GM12878 (cell line): ENCODE data around the gene PPIE. TPM values are rescaled to one million over a fixed set of nuclear protein-coding genes. Genes with fewer than 3 reads are reported as not detected.

Source experiments
- ATAC-seq: fragments of 200-7000 bp; cut with Tn5 transposase; 3 replicates; pipeline ENCODE4 v1.9.1; 2020; ENCODE audit warnings: mild to moderate bottlenecking, moderate library complexity
- BruUV-seq: library from RNA; stranded (reverse); fragments of 400-500 nt; replicated peaks from 2 replicates; lab custom pipeline; 2021; lab: Mats Ljungman, UMichigan
- CTCF ChIA-PET: fragments of 300-600 bp; sonication (Branson Sonifier 250); formaldehyde crosslinking; extraction: SDS; loops from one replicate; lab custom pipeline; 2021; ENCODE audit warnings: inconsistent platforms; lab: Yijun Ruan, JAX
- POLR2A ChIA-PET: fragments of 350-600 bp; formaldehyde crosslinking; extraction: SDS; loops from one replicate; lab custom pipeline; 2021; ENCODE audit warnings: inconsistent platforms; lab: Charles Lee
- RAD21 ChIA-PET: fragments of 300-600 bp; sonication (Branson Sonifier 250); formaldehyde crosslinking; loops from one replicate; lab custom pipeline; 2023; ENCODE audit warnings: antibody characterized with exemption; ENCODE audit not compliant: unreplicated experiment; lab: Charles Lee
- SMC1A ChIA-PET: fragments of 300-600 bp; sonication (Branson Sonifier 250); formaldehyde crosslinking; loops from one replicate; lab custom pipeline; 2023; ENCODE audit not compliant: unreplicated experiment, uncharacterized antibody; lab: Charles Lee
- DNase-seq: peaks from one replicate; pipeline ENCODE4 v3.0.0-alpha.2; 2011; ENCODE audit warnings: low read depth, low spot score
- FAIRE-seq: peaks from 3 replicates; lab custom pipeline; 2011; peaks lifted over from hg19 to GRCh38; lab: Jason Lieb, UNC
- H2AFZ ChIP-seq: 2 replicates; pipeline ENCODE4 v1.6.0; 2011; ENCODE audit warnings: low read depth, low read length, control low read depth; ENCODE audit not compliant: control insufficient read depth
- H3K27ac ChIP-seq: 2 replicates; pipeline ENCODE4 v1.5.1; 2011; ENCODE audit warnings: control low read depth; ENCODE audit not compliant: control insufficient read depth, insufficient read depth
- H3K27me3 ChIP-seq, 2 experiments: replicated peaks in 1 of 2; 2 replicates each; pipeline versions ENCODE4 v1.6.0 to v1.6.1; 2011; ENCODE audit warnings: low read length in 1 of 2; ENCODE audit not compliant: control insufficient read depth in 2 of 2, insufficient read depth in 2 of 2
- H3K36me3 ChIP-seq, 2 experiments: 2 replicates each; pipeline ENCODE4 v1.5.1; 2011; ENCODE audit warnings: low read length in 1 of 2; ENCODE audit not compliant: control insufficient read depth in 2 of 2, insufficient read depth in 2 of 2
- H3K4me1 ChIP-seq: 2 replicates; pipeline ENCODE4 v1.6.1; 2011; ENCODE audit warnings: mild to moderate bottlenecking, low read length, moderate library complexity, mixed read lengths; ENCODE audit not compliant: control insufficient read depth, insufficient read depth
- H3K4me2 ChIP-seq: 2 replicates; pipeline ENCODE4 v1.6.0; 2011; ENCODE audit warnings: control low read depth; ENCODE audit not compliant: control insufficient read depth, insufficient read depth
- H3K4me3 ChIP-seq: fragments of 200-600 bp; sonication (generic); 2 replicates; pipeline ENCODE4 v1.5.1; 2016
- H3K79me2 ChIP-seq: 2 replicates; pipeline ENCODE4 v1.6.0; 2011; ENCODE audit warnings: low read length; ENCODE audit not compliant: control insufficient read depth, insufficient read depth
- H3K9ac ChIP-seq: 2 replicates; pipeline ENCODE4 v1.8.0; 2011; ENCODE audit warnings: low read length, control low read depth, mixed read lengths; ENCODE audit not compliant: control insufficient read depth, insufficient read depth
- H3K9me3 ChIP-seq: replicated peaks from 3 replicates; pipeline ENCODE4 v1.5.1; 2011; ENCODE audit warnings: mild to moderate bottlenecking, low read length; ENCODE audit not compliant: control insufficient read depth, insufficient read depth
- H4K20me1 ChIP-seq: 2 replicates; pipeline ENCODE4 v1.6.0; 2011; ENCODE audit not compliant: control insufficient read depth, insufficient read depth
- ATF7 ChIP-seq: fragments of 450-650 bp; IDR thresholded peaks from 2 replicates; pipeline ENCODE4 v1.6.1; 2016; ENCODE audit warnings: low read depth, mild to moderate bottlenecking
- CBFB ChIP-seq: IDR thresholded peaks from 2 replicates; pipeline ENCODE4 v1.6.1; 2016; ENCODE audit warnings: antibody characterized with exemption, low read depth
- CBX5 ChIP-seq: sonication (generic); IDR thresholded peaks from 2 replicates; pipeline ENCODE4 v1.6.1; 2016; ENCODE audit warnings: low read depth, moderate library complexity, mild to moderate bottlenecking, inconsistent platforms
- CREM ChIP-seq: IDR thresholded peaks from 2 replicates; pipeline ENCODE4 v1.6.1; 2014; ENCODE audit warnings: antibody characterized with exemption, low read depth
- EZH2 ChIP-seq: IDR thresholded peaks from 2 replicates; pipeline ENCODE4 v1.6.1; 2012; ENCODE audit warnings: low read depth, mild to moderate bottlenecking, control low read depth, inconsistent platforms, low read length, borderline replicate concordance; ENCODE audit not compliant: control insufficient read depth
- FOXM1 ChIP-seq: IDR thresholded peaks from 2 replicates; pipeline ENCODE4 v1.6.1; 2012; ENCODE audit warnings: low read depth, mild to moderate bottlenecking, inconsistent platforms, low read length, moderate library complexity
- ZBTB40 ChIP-seq: fragments of 450-650 bp; IDR thresholded peaks from 2 replicates; pipeline ENCODE4 v1.6.1; 2016; ENCODE audit warnings: mild to moderate bottlenecking, moderate library complexity, borderline replicate concordance
- ZNF24 ChIP-seq: fragments of 450-650 bp; IDR thresholded peaks from 2 replicates; pipeline ENCODE4 v1.6.1; 2017; ENCODE audit warnings: antibody characterized with exemption, mild to moderate bottlenecking
- WGBS: methylation state at CpG from one replicate; pipeline ENCODE4 v1.1.6; 2016; ENCODE audit warnings: low lambda C conversion rate; ENCODE audit not compliant: insufficient replicate concordance, insufficient coverage; ENCODE audit errors: missing lambda C conversion rate; 5-methylcytosine and 5-hydroxymethylcytosine counted together
- in situ Hi-C: fragments of 300-500 bp; cut with MboI; formaldehyde crosslinking; loops from 9 replicates; pipeline ENCODE4 v1.14.3; 2018; ENCODE audit warnings: mixed read lengths
- intact Hi-C: fragments of 100-400 bp; cut with micrococcal nuclease; formaldehyde crosslinking; loops from one replicate; pipeline ENCODE4 v1.14.2; 2022; ENCODE audit not compliant: unreplicated experiment
- polyA plus RNA-seq, 11 experiments: library from polyadenylated mRNA; depleted of rRNA in 4 of 11; unstranded in 6 of 11; stranded (reverse) in 5 of 11; fragments of >200 nt; fragmentation: Nextera tagmentation in 4 of 11; fragmentation: Illumina TruSeq in 1 of 11; extraction: Ambion mirVana in 4 of 11; extraction: Trizol in 1 of 11; gene quantifications; 1 replicate in 1 of 11; 2 replicates in 10 of 11; pipeline versions ENCODE4 v1.2.1 to v1.2.3, GENCODE V29; 2011 to 2016; ENCODE audit warnings: inconsistent platforms in 2 of 11, missing spikeins in 2 of 11, low read depth in 1 of 11
- total RNA-seq, 4 experiments: library from RNA; depleted of rRNA in 3 of 4; stranded (reverse); fragments of >200 nt in 3 of 4; fragmentation: Illumina TruSeq in 1 of 4; extraction: Trizol in 1 of 4; gene quantifications; 2 replicates each; pipeline versions ENCODE4 v1.2.1 to v1.2.3, GENCODE V29; 2013 to 2021

PPIE gene
- total and polyA plus RNA-seq, 10 of the 15 experiments (the other 5 are each of a cell fraction or from before 2014, with no cell fraction given), result 36.6 to 163 (median 70.1) TPM

GRCh38 chr1:39733161-39733560, 5.5 kb upstream of the PPIE start (continued):
- TF ChIP-seq ZBTB40 (no peak), FOXM1 (no peak), CBFB (no peak)

- ChIA-PET SMC1A (interaction anchor here (0.9 to 1.2 kb wide), 2 partner anchors 9 to 78 kb away, joined by 3 read pairs; no protein-coding TSS in a partner anchor), CTCF (interaction anchor here (0.6 to 1.1 kb wide), 4 partner anchors 28 to 80 kb away, joined by 3 to 5 read pairs (median 4); no protein-coding TSS in a partner anchor), RAD21 (no interaction called here), POLR2A (no interaction called here)
- intact Hi-C loops (no loop called here), in situ Hi-C loops (no loop called here)
- Histone ChIP-seq H3K9ac (no peak overlapping the region), H3K4me2 (no peak overlapping the region), H3K36me3 (no peaks in the 10 kb centered on the region), H3K27ac (no peak overlapping the region), H3K4me3 (no peak overlapping the region), H3K9me3 (no peaks in the 10 kb centered on the region), H4K20me1 (no peaks in the 10 kb centered on the region), H2AFZ (no peak overlapping the region), H3K4me1 (peaks cover 9% of the 10 kb centered on the region), H3K27me3 (no peaks in the 10 kb centered on the region), H3K79me2 (peaks cover 19% of the 10 kb centered on the region)
- TF ChIP-seq ATF7 (no peak), CREM (no peak), ZNF24 (no peak), EZH2 (no peak), CBX5 (no peak)
- ATAC-seq, result peak; percentile 6; the same call in 1 of the 3 replicates
- FAIRE-seq, result peak; percentile 41
- BruUV-seq, result no TSS peak
- WGBS, result 0% methylated on average over 3 of the region's 3 CpGs
- no peak for DNase-seq
Observed at GRCh38 chr1:39735731-39736130, 3.0 kb upstream of the PPIE start.
